WTC11 (cell line): ENCODE results near the gene IL26. TPM values are rescaled to one million over a fixed set of nuclear protein-coding genes. Genes with fewer than 3 reads are reported as not detected.

ENCODE experiments used
- ATAC-seq: fragments of 200-7000 bp; cut with Tn5 transposase; 2 replicates; pipeline ENCODE4 v1.10.0; 2021; ENCODE audit warnings: mild to moderate bottlenecking, moderate library complexity
- CTCF ChIA-PET: fragments of 300-600 bp; sonication (Branson Sonifier 250); formaldehyde crosslinking; loops from one replicate; lab custom pipeline; 2021; ENCODE audit warnings: antibody characterized with exemption; lab: Charles Lee
- POLR2A ChIA-PET: fragments of 350-600 bp; sonication (Branson Sonifier 250); formaldehyde crosslinking; loops from one replicate; lab custom pipeline; 2021; ENCODE audit warnings: antibody characterized with exemption; lab: Charles Lee
- DNase-seq: peaks from one replicate; pipeline ENCODE4 v3.0.0; 2021; ENCODE audit warnings: low spot score
- H3K27ac Mint-ChIP-seq: 2 replicates; pipeline ENCODE4 v1.8.0; 2021; ENCODE audit warnings: mixed read lengths
- H3K27me3 Mint-ChIP-seq: 2 replicates; pipeline ENCODE4 v1.8.0; 2021; ENCODE audit warnings: low read depth, mild to moderate bottlenecking, moderate library complexity, mixed read lengths
- H3K36me3 Mint-ChIP-seq: 2 replicates; pipeline ENCODE4 v1.8.0; 2021; ENCODE audit warnings: mixed read lengths
- H3K4me1 Mint-ChIP-seq: 2 replicates; pipeline ENCODE4 v1.8.0; 2022; ENCODE audit warnings: mixed read lengths
- H3K4me3 Mint-ChIP-seq: 2 replicates; pipeline ENCODE4 v1.8.0; 2021; ENCODE audit warnings: mild to moderate bottlenecking, moderate library complexity, mixed read lengths
- H3K9me3 Mint-ChIP-seq: 2 replicates; pipeline ENCODE4 v1.8.0; 2021; ENCODE audit warnings: mixed read lengths
- AFF4 ChIP-seq: sonication (generic); formaldehyde crosslinking; IDR thresholded peaks from 2 replicates; pipeline ENCODE4 v1.8.1; 2023; ENCODE audit warnings: mild to moderate bottlenecking, missing genetic modification reagents, borderline replicate concordance
- ARID4B ChIP-seq: sonication (generic); formaldehyde crosslinking; IDR thresholded peaks from 2 replicates; pipeline ENCODE4 v1.8.0; 2023; ENCODE audit warnings: missing genetic modification reagents, mild to moderate bottlenecking, borderline replicate concordance
- ATF1 ChIP-seq: sonication (generic); formaldehyde crosslinking; IDR thresholded peaks from 2 replicates; pipeline ENCODE4 v1.8.1; 2023; ENCODE audit warnings: mild to moderate bottlenecking, moderate library complexity, missing genetic modification reagents
- GTF2I ChIP-seq: fragments of 250-450 bp; sonication (Bioruptor Pico); conservative IDR thresholded peaks from 2 replicates; pipeline ENCODE4 v1.4.0; 2021; ENCODE audit warnings: mild to moderate bottlenecking
- HMGXB4 ChIP-seq: sonication (generic); formaldehyde crosslinking; IDR thresholded peaks from 2 replicates; pipeline ENCODE4 v1.8.1; 2023; ENCODE audit warnings: mild to moderate bottlenecking, moderate library complexity, missing genetic modification reagents
- NR2C2 ChIP-seq: sonication (generic); formaldehyde crosslinking; IDR thresholded peaks from 2 replicates; pipeline ENCODE4 v1.8.0; 2022; ENCODE audit warnings: mild to moderate bottlenecking, missing genetic modification reagents
- RORB ChIP-seq: fragments of 250-450 bp; sonication (Bioruptor Pico); IDR thresholded peaks from 2 replicates; pipeline ENCODE4 v1.9.0; 2021; ENCODE audit warnings: mild to moderate bottlenecking
- SMAD3 ChIP-seq: sonication (generic); formaldehyde crosslinking; IDR thresholded peaks from 2 replicates; pipeline ENCODE4 v1.8.0; 2022; ENCODE audit warnings: missing genetic modification reagents, mild to moderate bottlenecking, borderline replicate concordance
- SMAD4 ChIP-seq: sonication (generic); formaldehyde crosslinking; IDR thresholded peaks from 2 replicates; pipeline ENCODE4 v1.8.0; 2022; ENCODE audit warnings: mild to moderate bottlenecking, missing genetic modification reagents
- TP53 ChIP-seq: sonication (generic); formaldehyde crosslinking; IDR thresholded peaks from 2 replicates; pipeline ENCODE4 v1.8.1; 2023; ENCODE audit warnings: mild to moderate bottlenecking, missing genetic modification reagents
- ZNF121 ChIP-seq: sonication (generic); formaldehyde crosslinking; IDR thresholded peaks from 2 replicates; pipeline ENCODE4 v1.8.0; 2023; ENCODE audit warnings: missing genetic modification reagents
- total RNA-seq: library from RNA; stranded (reverse); gene quantifications from 3 replicates; pipeline ENCODE4 v1.2.3, GENCODE V29; 2021
- TF ChIP-seq, protein P1 (sequence below): sonication (generic); formaldehyde crosslinking; IDR thresholded peaks from 2 replicates; pipeline ENCODE4 v1.8.0; 2022; ENCODE audit warnings: mild to moderate bottlenecking, missing genetic modification reagents
- TF ChIP-seq, protein P2 (sequence below): sonication (generic); formaldehyde crosslinking; IDR thresholded peaks from 2 replicates; pipeline ENCODE4 v1.8.0; 2023; ENCODE audit warnings: mild to moderate bottlenecking, missing genetic modification reagents
- TF ChIP-seq, protein P3 (sequence below): sonication (generic); formaldehyde crosslinking; conservative IDR thresholded peaks from 2 replicates; pipeline ENCODE4 v1.8.1; 2022; ENCODE audit warnings: mild to moderate bottlenecking, missing genetic modification reagents

IL26 gene
- total RNA-seq, 1 experiment from 2014 or later: not detected

DNA sequence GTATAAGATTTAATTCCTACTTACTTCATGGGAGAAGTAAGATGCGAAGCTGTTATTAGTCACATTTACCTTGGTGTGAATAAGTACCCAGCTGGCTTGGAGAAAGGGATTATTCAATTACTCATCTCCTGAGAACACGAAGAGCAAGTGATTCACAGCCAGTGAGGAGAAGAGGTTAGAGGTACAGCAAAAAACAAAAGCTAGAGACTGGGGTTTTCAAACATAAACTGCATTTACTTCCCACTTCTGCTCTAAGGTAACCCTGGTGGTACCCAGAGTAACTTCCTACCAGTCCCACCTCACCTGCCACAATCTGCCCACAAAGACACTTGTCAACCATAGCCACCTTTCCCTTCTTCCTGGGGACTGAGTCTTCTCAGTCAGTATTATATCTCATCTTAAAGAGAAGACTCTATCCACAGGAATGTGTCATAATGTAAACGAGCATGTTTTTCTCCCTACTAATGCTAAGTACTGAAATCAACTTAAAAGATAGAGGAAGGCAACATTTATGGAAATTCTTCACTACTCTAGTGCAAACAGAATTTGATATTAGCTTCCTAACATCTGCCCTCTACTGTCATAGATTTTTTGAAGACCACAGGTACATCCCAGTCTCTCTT lies 33.8 kb upstream of the IL26 start:
- CTCF ChIA-PET: no interaction called here
- no peak; the same call in 1 of the 2 replicates for ATAC-seq

More for the DNA sequence above, 33.8 kb upstream of the IL26 start:
- Mint-ChIP-seq H3K4me3 (no peak overlapping the region), H3K27ac (no peak overlapping the region), H3K9me3 (no peaks in the 10 kb centered on the region), H3K4me1 (peaks cover 17% of the 10 kb centered on the region), H3K27me3 (no peaks in the 10 kb centered on the region), H3K36me3 (no peaks in the 10 kb centered on the region)
- no peak for DNase-seq
- no peak for TF ChIP-seq AFF4 (CRISPR knock-in tag)
- TF ChIP-seq, protein P1, sequence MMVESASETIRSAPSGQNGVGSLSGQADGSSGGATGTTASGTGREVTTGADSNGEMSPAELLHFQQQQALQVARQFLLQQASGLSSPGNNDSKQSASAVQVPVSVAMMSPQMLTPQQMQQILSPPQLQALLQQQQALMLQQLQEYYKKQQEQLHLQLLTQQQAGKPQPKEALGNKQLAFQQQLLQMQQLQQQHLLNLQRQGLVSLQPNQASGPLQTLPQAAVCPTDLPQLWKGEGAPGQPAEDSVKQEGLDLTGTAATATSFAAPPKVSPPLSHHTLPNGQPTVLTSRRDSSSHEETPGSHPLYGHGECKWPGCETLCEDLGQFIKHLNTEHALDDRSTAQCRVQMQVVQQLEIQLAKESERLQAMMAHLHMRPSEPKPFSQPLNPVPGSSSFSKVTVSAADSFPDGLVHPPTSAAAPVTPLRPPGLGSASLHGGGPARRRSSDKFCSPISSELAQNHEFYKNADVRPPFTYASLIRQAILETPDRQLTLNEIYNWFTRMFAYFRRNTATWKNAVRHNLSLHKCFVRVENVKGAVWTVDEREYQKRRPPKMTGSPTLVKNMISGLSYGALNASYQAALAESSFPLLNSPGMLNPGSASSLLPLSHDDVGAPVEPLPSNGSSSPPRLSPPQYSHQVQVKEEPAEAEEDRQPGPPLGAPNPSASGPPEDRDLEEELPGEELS (CRISPR knock-in tag): no peak
- no peak for TF ChIP-seq HMGXB4 (CRISPR knock-in tag)
- TF ChIP-seq, protein P2, sequence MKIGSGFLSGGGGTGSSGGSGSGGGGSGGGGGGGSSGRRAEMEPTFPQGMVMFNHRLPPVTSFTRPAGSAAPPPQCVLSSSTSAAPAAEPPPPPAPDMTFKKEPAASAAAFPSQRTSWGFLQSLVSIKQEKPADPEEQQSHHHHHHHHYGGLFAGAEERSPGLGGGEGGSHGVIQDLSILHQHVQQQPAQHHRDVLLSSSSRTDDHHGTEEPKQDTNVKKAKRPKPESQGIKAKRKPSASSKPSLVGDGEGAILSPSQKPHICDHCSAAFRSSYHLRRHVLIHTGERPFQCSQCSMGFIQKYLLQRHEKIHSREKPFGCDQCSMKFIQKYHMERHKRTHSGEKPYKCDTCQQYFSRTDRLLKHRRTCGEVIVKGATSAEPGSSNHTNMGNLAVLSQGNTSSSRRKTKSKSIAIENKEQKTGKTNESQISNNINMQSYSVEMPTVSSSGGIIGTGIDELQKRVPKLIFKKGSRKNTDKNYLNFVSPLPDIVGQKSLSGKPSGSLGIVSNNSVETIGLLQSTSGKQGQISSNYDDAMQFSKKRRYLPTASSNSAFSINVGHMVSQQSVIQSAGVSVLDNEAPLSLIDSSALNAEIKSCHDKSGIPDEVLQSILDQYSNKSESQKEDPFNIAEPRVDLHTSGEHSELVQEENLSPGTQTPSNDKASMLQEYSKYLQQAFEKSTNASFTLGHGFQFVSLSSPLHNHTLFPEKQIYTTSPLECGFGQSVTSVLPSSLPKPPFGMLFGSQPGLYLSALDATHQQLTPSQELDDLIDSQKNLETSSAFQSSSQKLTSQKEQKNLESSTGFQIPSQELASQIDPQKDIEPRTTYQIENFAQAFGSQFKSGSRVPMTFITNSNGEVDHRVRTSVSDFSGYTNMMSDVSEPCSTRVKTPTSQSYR (CRISPR knock-in tag): no peak
- TF ChIP-seq NR2C2 (CRISPR knock-in tag): no peak
- no peak for TF ChIP-seq RORB (CRISPR knock-in tag)
- TF ChIP-seq, protein P3, sequence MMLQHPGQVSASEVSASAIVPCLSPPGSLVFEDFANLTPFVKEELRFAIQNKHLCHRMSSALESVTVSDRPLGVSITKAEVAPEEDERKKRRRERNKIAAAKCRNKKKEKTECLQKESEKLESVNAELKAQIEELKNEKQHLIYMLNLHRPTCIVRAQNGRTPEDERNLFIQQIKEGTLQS (CRISPR knock-in tag): no peak
- no peak for TF ChIP-seq SMAD4 (CRISPR knock-in tag)
- TF ChIP-seq ARID4B: no peak
- no peak for TF ChIP-seq ATF1 (CRISPR knock-in tag)
- TF ChIP-seq GTF2I: no peak
- no peak for TF ChIP-seq TP53
- no peak for TF ChIP-seq SMAD3 (CRISPR knock-in tag)
- no peak for TF ChIP-seq ZNF121 (CRISPR knock-in tag)
- POLR2A ChIA-PET: no interaction called here
